HEK293 (cell line): Measurements from ENCODE around the gene UBXN11.

Experiments used
- KLF7 ChIP-seq: fragments of 450-650 bp; formaldehyde crosslinking; IDR thresholded peaks from 2 replicates; pipeline ENCODE4 v1.5.1; 2016; ENCODE audit warnings: missing biosample characterization, missing genetic modification characterization, borderline replicate concordance
- KLF8 ChIP-seq: fragments of 450-650 bp; formaldehyde crosslinking; IDR thresholded peaks from 2 replicates; pipeline ENCODE4 v1.5.1; 2016; ENCODE audit warnings: missing biosample characterization, missing genetic modification characterization
- SCRT1 ChIP-seq: fragments of 450-650 bp; formaldehyde crosslinking; IDR thresholded peaks from 2 replicates; pipeline ENCODE4 v1.5.1; 2016; ENCODE audit warnings: missing biosample characterization, missing genetic modification characterization, borderline replicate concordance
- TCF7L2 ChIP-seq: IDR thresholded peaks from 2 replicates; pipeline ENCODE4 v1.6.1; 2011; ENCODE audit warnings: low read depth, mild to moderate bottlenecking, inconsistent platforms, low read length, moderate library complexity, borderline replicate concordance
- YY2 ChIP-seq: fragments of 450-650 bp; formaldehyde crosslinking; IDR thresholded peaks from 2 replicates; pipeline ENCODE4 v1.5.1; 2016; ENCODE audit warnings: missing biosample characterization, missing genetic modification characterization
- ZFP3 ChIP-seq: fragments of 450-650 bp; formaldehyde crosslinking; IDR thresholded peaks from 2 replicates; pipeline ENCODE4 v1.5.1; 2016; ENCODE audit warnings: low read depth, missing biosample characterization, missing genetic modification characterization
- ZNF112 ChIP-seq: fragments of 450-650 bp; formaldehyde crosslinking; IDR thresholded peaks from 2 replicates; pipeline ENCODE4 v1.5.0; 2017; ENCODE audit warnings: missing biosample characterization, missing genetic modification characterization
- ZNF140 ChIP-seq: fragments of 450-650 bp; formaldehyde crosslinking; IDR thresholded peaks from 2 replicates; pipeline ENCODE4 v1.5.1; 2016; ENCODE audit warnings: missing biosample characterization, missing genetic modification characterization
- ZNF155 ChIP-seq: fragments of 450-650 bp; formaldehyde crosslinking; IDR thresholded peaks from 2 replicates; pipeline ENCODE4 v1.5.1; 2016; ENCODE audit warnings: missing biosample characterization, missing genetic modification characterization
- ZNF311 ChIP-seq: fragments of 450-650 bp; formaldehyde crosslinking; IDR thresholded peaks from 2 replicates; pipeline ENCODE4 v1.5.1; 2017; ENCODE audit warnings: missing biosample characterization, missing genetic modification characterization, borderline replicate concordance
- ZNF335 ChIP-seq: fragments of 450-650 bp; formaldehyde crosslinking; conservative IDR thresholded peaks from 2 replicates; pipeline ENCODE4 v1.5.1; 2016; ENCODE audit warnings: missing biosample characterization, missing genetic modification characterization
- ZNF555 ChIP-seq: fragments of 450-650 bp; formaldehyde crosslinking; conservative IDR thresholded peaks from 2 replicates; pipeline ENCODE4 v1.5.1; 2017; ENCODE audit warnings: missing biosample characterization, mild to moderate bottlenecking, missing genetic modification characterization, inconsistent platforms
- ZNF585B ChIP-seq: fragments of 450-650 bp; formaldehyde crosslinking; IDR thresholded peaks from 2 replicates; pipeline ENCODE4 v1.5.1; 2016; ENCODE audit warnings: missing biosample characterization, missing genetic modification characterization
- ZNF600 ChIP-seq: fragments of 450-650 bp; formaldehyde crosslinking; IDR thresholded peaks from 2 replicates; pipeline ENCODE4 v1.5.1; 2016; ENCODE audit warnings: missing biosample characterization, missing genetic modification characterization
- ZNF610 ChIP-seq: fragments of 450-650 bp; formaldehyde crosslinking; IDR thresholded peaks from 2 replicates; pipeline ENCODE4 v1.5.1; 2016; ENCODE audit warnings: missing biosample characterization, missing genetic modification characterization, borderline replicate concordance
- ZNF624 ChIP-seq: fragments of 450-650 bp; formaldehyde crosslinking; IDR thresholded peaks from 2 replicates; pipeline ENCODE4 v1.5.1; 2017; ENCODE audit warnings: missing biosample characterization, missing genetic modification characterization
- ZNF660 ChIP-seq: fragments of 450-650 bp; IDR thresholded peaks from 2 replicates; pipeline ENCODE4 v1.5.1; 2018; ENCODE audit warnings: missing biosample characterization, mild to moderate bottlenecking, missing genetic modification characterization
- ZNF677 ChIP-seq: fragments of 450-650 bp; IDR thresholded peaks from 2 replicates; pipeline ENCODE4 v1.5.0; 2018; ENCODE audit warnings: missing biosample characterization, mild to moderate bottlenecking, missing genetic modification characterization, moderate library complexity
- ZNF701 ChIP-seq: fragments of 450-650 bp; formaldehyde crosslinking; IDR thresholded peaks from 2 replicates; pipeline ENCODE4 v1.5.1; 2016; ENCODE audit warnings: missing biosample characterization, missing genetic modification characterization
- ZNF791 ChIP-seq: fragments of 450-650 bp; formaldehyde crosslinking; IDR thresholded peaks from 2 replicates; pipeline ENCODE4 v1.5.1; 2016; ENCODE audit warnings: missing biosample characterization, missing genetic modification characterization
- ZSCAN23 ChIP-seq: fragments of 450-650 bp; formaldehyde crosslinking; IDR thresholded peaks from 2 replicates; pipeline ENCODE4 v1.5.1; 2016; ENCODE audit warnings: missing biosample characterization, missing genetic modification characterization
- ZSCAN30 ChIP-seq: fragments of 450-650 bp; IDR thresholded peaks from 2 replicates; pipeline ENCODE4 v1.5.1; 2018; ENCODE audit warnings: missing biosample characterization, mild to moderate bottlenecking, missing genetic modification characterization, moderate library complexity
- TF ChIP-seq, protein P1 (sequence below): fragments of 450-650 bp; formaldehyde crosslinking; IDR thresholded peaks from 2 replicates; pipeline ENCODE4 v1.5.1; 2016; ENCODE audit warnings: missing biosample characterization, missing genetic modification characterization
- TF ChIP-seq, protein P2 (sequence below): fragments of 450-650 bp; formaldehyde crosslinking; IDR thresholded peaks from 2 replicates; pipeline ENCODE4 v1.5.1; 2016; ENCODE audit warnings: missing biosample characterization, missing genetic modification characterization
- TF ChIP-seq, protein P3 (sequence below): fragments of 450-650 bp; IDR thresholded peaks from 2 replicates; pipeline ENCODE4 v1.5.1; 2018; ENCODE audit warnings: missing biosample characterization, mild to moderate bottlenecking, missing genetic modification characterization
- TF ChIP-seq, protein P4 (sequence below): fragments of 450-650 bp; formaldehyde crosslinking; IDR thresholded peaks from 2 replicates; pipeline ENCODE4 v1.5.1; 2016; ENCODE audit warnings: missing biosample characterization, missing genetic modification characterization
- TF ChIP-seq, protein P5 (sequence below): fragments of 450-650 bp; formaldehyde crosslinking; IDR thresholded peaks from 2 replicates; pipeline ENCODE4 v1.5.1; 2016; ENCODE audit warnings: missing biosample characterization, missing genetic modification characterization
- TF ChIP-seq, protein P6 (sequence below): fragments of 450-650 bp; formaldehyde crosslinking; IDR thresholded peaks from 2 replicates; pipeline ENCODE4 v1.5.1; 2016; ENCODE audit warnings: missing biosample characterization, missing genetic modification characterization
- TF ChIP-seq, protein P7 (sequence below): fragments of 450-650 bp; formaldehyde crosslinking; IDR thresholded peaks from 2 replicates; pipeline ENCODE4 v1.5.1; 2016; ENCODE audit warnings: missing biosample characterization, missing genetic modification characterization

The UBXN11 gene

DNA sequence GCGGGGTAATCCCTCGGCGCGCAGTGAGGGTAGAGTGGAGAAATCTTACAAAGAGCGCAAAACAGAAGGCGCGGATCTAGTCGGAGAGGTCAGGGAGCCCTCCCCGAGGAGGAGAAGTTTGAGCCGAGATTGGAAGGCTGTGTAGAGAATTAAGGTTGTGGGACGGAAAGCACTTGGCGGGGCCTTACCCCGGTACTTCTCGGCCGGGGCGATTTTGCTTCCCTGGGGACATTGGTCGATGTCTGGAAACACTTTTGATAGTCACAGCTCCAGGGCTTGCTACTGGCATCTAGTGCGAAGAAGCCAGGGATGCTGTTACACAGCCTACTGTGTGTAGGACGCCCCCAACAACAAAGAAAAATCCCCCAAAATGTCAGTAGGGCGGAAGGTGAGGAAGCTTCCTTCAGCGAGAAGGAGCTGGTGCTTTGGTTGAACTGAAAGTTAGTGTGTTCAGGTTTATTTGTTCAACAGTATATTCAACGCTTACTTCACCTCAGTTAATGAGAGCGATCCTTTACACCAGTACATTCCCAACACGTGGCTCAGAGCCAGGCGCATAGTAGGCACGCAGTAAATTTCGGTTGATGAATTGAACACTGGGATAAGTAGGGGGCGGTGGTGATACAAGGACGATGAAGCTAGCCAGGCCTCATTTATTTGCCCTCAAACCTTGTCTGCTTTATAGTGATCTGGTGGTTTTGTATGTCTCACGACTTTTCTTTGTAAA, 71.6 kb downstream of the UBXN11 start (continued):
- TF ChIP-seq, protein P1, sequence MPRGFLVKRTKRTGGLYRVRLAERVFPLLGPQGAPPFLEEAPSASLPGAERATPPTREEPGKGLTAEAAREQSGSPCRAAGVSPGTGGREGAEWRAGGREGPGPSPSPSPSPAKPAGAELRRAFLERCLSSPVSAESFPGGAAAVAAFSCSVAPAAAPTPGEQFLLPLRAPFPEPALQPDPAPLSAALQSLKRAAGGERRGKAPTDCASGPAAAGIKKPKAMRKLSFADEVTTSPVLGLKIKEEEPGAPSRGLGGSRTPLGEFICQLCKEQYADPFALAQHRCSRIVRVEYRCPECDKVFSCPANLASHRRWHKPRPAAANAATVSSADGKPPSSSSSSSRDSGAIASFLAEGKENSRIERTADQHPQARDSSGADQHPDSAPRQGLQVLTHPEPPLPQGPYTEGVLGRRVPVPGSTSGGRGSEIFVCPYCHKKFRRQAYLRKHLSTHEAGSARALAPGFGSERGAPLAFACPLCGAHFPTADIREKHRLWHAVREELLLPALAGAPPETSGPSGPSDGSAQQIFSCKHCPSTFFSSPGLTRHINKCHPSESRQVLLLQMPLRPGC (tag by site-specific recombination), result peak; percentile 46; the same call in 1 of the 2 replicates
- TF ChIP-seq ZNF112 (tag by site-specific recombination), result no peak
- no peak for TF ChIP-seq KLF7 (tag by site-specific recombination)
- TF ChIP-seq, protein P2, sequence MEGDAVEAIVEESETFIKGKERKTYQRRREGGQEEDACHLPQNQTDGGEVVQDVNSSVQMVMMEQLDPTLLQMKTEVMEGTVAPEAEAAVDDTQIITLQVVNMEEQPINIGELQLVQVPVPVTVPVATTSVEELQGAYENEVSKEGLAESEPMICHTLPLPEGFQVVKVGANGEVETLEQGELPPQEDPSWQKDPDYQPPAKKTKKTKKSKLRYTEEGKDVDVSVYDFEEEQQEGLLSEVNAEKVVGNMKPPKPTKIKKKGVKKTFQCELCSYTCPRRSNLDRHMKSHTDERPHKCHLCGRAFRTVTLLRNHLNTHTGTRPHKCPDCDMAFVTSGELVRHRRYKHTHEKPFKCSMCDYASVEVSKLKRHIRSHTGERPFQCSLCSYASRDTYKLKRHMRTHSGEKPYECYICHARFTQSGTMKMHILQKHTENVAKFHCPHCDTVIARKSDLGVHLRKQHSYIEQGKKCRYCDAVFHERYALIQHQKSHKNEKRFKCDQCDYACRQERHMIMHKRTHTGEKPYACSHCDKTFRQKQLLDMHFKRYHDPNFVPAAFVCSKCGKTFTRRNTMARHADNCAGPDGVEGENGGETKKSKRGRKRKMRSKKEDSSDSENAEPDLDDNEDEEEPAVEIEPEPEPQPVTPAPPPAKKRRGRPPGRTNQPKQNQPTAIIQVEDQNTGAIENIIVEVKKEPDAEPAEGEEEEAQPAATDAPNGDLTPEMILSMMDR, result peak; percentile 27
- TF ChIP-seq ZSCAN23 (tag by site-specific recombination), result no peak
- TF ChIP-seq TCF7L2, result no peak
- TF ChIP-seq SCRT1 (tag by site-specific recombination), result no peak
- no peak for TF ChIP-seq ZNF701 (tag by site-specific recombination)
- TF ChIP-seq, protein P3, sequence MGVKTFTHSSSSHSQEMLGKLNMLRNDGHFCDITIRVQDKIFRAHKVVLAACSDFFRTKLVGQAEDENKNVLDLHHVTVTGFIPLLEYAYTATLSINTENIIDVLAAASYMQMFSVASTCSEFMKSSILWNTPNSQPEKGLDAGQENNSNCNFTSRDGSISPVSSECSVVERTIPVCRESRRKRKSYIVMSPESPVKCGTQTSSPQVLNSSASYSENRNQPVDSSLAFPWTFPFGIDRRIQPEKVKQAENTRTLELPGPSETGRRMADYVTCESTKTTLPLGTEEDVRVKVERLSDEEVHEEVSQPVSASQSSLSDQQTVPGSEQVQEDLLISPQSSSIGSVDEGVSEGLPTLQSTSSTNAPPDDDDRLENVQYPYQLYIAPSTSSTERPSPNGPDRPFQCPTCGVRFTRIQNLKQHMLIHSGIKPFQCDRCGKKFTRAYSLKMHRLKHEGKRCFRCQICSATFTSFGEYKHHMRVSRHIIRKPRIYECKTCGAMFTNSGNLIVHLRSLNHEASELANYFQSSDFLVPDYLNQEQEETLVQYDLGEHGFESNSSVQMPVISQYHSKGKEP (tag by site-specific recombination), result no peak
- TF ChIP-seq, protein P4, sequence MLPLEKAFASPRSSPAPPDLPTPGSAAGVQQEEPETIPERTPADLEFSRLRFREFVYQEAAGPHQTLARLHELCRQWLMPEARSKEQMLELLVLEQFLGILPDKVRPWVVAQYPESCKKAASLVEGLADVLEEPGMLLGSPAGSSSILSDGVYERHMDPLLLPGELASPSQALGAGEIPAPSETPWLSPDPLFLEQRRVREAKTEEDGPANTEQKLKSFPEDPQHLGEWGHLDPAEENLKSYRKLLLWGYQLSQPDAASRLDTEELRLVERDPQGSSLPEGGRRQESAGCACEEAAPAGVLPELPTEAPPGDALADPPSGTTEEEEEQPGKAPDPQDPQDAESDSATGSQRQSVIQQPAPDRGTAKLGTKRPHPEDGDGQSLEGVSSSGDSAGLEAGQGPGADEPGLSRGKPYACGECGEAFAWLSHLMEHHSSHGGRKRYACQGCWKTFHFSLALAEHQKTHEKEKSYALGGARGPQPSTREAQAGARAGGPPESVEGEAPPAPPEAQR (tag by site-specific recombination), result no peak
- no peak for TF ChIP-seq ZNF140 (tag by site-specific recombination)
- no peak for TF ChIP-seq ZNF610 (tag by site-specific recombination)
- TF ChIP-seq, protein P5, sequence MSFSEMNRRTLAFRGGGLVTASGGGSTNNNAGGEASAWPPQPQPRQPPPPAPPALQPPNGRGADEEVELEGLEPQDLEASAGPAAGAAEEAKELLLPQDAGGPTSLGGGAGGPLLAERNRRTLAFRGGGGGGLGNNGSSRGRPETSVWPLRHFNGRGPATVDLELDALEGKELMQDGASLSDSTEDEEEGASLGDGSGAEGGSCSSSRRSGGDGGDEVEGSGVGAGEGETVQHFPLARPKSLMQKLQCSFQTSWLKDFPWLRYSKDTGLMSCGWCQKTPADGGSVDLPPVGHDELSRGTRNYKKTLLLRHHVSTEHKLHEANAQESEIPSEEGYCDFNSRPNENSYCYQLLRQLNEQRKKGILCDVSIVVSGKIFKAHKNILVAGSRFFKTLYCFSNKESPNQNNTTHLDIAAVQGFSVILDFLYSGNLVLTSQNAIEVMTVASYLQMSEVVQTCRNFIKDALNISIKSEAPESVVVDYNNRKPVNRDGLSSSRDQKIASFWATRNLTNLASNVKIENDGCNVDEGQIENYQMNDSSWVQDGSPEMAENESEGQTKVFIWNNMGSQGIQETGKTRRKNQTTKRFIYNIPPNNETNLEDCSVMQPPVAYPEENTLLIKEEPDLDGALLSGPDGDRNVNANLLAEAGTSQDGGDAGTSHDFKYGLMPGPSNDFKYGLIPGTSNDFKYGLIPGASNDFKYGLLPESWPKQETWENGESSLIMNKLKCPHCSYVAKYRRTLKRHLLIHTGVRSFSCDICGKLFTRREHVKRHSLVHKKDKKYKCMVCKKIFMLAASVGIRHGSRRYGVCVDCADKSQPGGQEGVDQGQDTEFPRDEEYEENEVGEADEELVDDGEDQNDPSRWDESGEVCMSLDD (tag by site-specific recombination), result no peak
- TF ChIP-seq ZSCAN30, result 0 out of 2 replicates have a peak, but pooled peaks have one; percentile 43
- no peak for TF ChIP-seq ZNF791 (tag by site-specific recombination)
- TF ChIP-seq ZNF555 (tag by site-specific recombination), result no peak
- TF ChIP-seq, protein P6, sequence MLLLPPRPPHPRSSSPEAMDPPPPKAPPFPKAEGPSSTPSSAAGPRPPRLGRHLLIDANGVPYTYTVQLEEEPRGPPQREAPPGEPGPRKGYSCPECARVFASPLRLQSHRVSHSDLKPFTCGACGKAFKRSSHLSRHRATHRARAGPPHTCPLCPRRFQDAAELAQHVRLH (tag by site-specific recombination), result peak; percentile 48; the same call in 1 of the 2 replicates
- TF ChIP-seq ZNF600 (tag by site-specific recombination), result no peak
- TF ChIP-seq, protein P7, sequence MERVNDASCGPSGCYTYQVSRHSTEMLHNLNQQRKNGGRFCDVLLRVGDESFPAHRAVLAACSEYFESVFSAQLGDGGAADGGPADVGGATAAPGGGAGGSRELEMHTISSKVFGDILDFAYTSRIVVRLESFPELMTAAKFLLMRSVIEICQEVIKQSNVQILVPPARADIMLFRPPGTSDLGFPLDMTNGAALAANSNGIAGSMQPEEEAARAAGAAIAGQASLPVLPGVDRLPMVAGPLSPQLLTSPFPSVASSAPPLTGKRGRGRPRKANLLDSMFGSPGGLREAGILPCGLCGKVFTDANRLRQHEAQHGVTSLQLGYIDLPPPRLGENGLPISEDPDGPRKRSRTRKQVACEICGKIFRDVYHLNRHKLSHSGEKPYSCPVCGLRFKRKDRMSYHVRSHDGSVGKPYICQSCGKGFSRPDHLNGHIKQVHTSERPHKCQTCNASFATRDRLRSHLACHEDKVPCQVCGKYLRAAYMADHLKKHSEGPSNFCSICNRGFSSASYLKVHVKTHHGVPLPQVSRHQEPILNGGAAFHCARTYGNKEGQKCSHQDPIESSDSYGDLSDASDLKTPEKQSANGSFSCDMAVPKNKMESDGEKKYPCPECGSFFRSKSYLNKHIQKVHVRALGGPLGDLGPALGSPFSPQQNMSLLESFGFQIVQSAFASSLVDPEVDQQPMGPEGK, result no peak
- no peak for TF ChIP-seq ZNF585B (tag by site-specific recombination)
- no peak for TF ChIP-seq YY2 (tag by site-specific recombination)
- 0 out of 2 replicates have a peak, but pooled peaks have one; percentile 36 for TF ChIP-seq ZNF660 (tag by site-specific recombination)
- no peak for TF ChIP-seq KLF8 (tag by site-specific recombination)
- TF ChIP-seq ZNF624 (tag by site-specific recombination), result no peak
- TF ChIP-seq ZNF335 (tag by site-specific recombination), result peak; percentile 45; the same call in 1 of the 2 replicates
- no peak for TF ChIP-seq ZNF155 (tag by site-specific recombination)
- TF ChIP-seq ZNF677, result no peak
- TF ChIP-seq ZNF311 (tag by site-specific recombination), result no peak
- TF ChIP-seq ZFP3, result no peak
